ENCODE results near the gene ZNF385C.
"Not testable (repeated sequence)": the region's sequence is repeated elsewhere in the genome, so short reads cannot be mapped to it uniquely, and the experiment has no call there.

Gene ZNF385C

GRCh38 chr17:42042598-42043319 lies 55.5 kb downstream of the ZNF385C start:
- DNase-seq = no peak

GRCh38 chr17:42041619-42042018 lies 56.7 kb downstream of the ZNF385C start:
- DNase-seq = no peak

GRCh38 chr17:42040818-42041217 lies 57.5 kb downstream of the ZNF385C start:
- DNase-seq = no peak

GRCh38 chr17:42039794-42040763 lies 58.2 kb downstream of the ZNF385C start:
- no peak for DNase-seq

- no peak for DNase-seq
Measured at GRCh38 chr17:42038221-42038973, 59.9 kb downstream of the ZNF385C start.

GRCh38 chr17:42034059-42034458 lies 64.2 kb downstream of the ZNF385C start:
- DNase-seq = no peak

- DNase-seq = no peak
Measured at GRCh38 chr17:42031584-42031983, 66.7 kb downstream of the ZNF385C start.

GRCh38 chr17:42028791-42029127 lies 69.5 kb downstream of the ZNF385C start:
- DNase-seq = no peak

GRCh38 chr17:42027961-42028790 lies 70.1 kb downstream of the ZNF385C start:
- DNase-seq = no peak

- DNase-seq = no peak
Measured at GRCh38 chr17:42027590-42027889, 70.7 kb downstream of the ZNF385C start.

- no peak for DNase-seq
Measured at GRCh38 chr17:42026857-42027589, 71.2 kb downstream of the ZNF385C start.

- no peak for DNase-seq
Measured at GRCh38 chr17:42025936-42026335, 72.3 kb downstream of the ZNF385C start.

- DNase-seq = no peak
Measured at GRCh38 chr17:42025191-42025579, 73.1 kb downstream of the ZNF385C start.

- peak in 1 of 2 donors; percentile 54 for DNase-seq
Measured at GRCh38 chr17:42023524-42024349, 74.5 kb downstream of the ZNF385C start.

- not testable (repeated sequence) for DNase-seq
Measured at GRCh38 chr17:42020845-42021244, 77.4 kb downstream of the ZNF385C start.

GRCh38 chr17:42019509-42020404 lies 78.5 kb downstream of the ZNF385C start, which contains the start of gene NKIRAS2:
NKIRAS2 (plus strand) TSS chr17:42020090; CDS start chr17:42021578, 1,488 bp downstream.
- DNase-seq = peak; percentile 82 to 86

GRCh38 chr17:42018988-42019387 lies 79.3 kb downstream of the ZNF385C start:
- no peak for DNase-seq

GRCh38 chr17:42018339-42018738 lies 79.9 kb downstream of the ZNF385C start:
- DNase-seq = no peak

- DNase-seq = no peak
Measured at GRCh38 chr17:42017866-42018200, 80.4 kb downstream of the ZNF385C start.

Data from bone marrow (tissue), 2 donors.